ENCODE measurements around the gene CPXM2.

Gene CPXM2

DNA sequence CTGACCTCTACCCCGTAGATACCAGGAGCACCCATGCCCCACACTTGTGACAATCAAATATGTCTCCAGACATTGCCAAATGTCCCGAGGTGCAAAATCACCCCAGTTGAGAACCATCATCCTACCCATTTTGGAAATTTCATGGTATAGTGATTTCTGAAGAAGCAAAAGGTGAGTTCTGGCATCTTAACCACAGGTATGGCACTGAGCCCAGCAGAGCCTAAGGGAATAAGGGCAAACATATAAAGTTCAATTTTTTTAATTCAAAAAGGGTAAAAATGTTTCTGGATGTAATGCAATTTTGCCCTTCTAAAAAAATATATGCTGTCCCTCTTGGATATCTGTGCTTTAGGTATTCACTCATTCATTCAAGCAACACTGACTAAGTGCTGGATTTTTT lies 30.5 kb upstream of the CPXM2 start:
- Histone ChIP-seq H3K27ac (ENCODE audit: low read depth, low read length) (no peak overlapping the region), H3K4me1 (ENCODE audit: control insufficient read depth, insufficient read depth, low read length) (no peaks in the 10 kb centered on the region), H3K9me3 (ENCODE audit: control insufficient read depth, insufficient read depth, low read depth, low read length) (peaks cover 18% of the 10 kb centered on the region), H3K27me3 (ENCODE audit: control insufficient read depth, insufficient read depth, low read length) (no peaks in the 10 kb centered on the region), H3K36me3 (ENCODE audit: control insufficient read depth, insufficient read depth, low read length) (no peaks in the 10 kb centered on the region), H3K9ac (ENCODE audit: low read length) (no peak overlapping the region), H3K4me3 (ENCODE audit: low read depth, low read length) (no peak overlapping the region)

- peaks cover 13% of the 10 kb centered on the region for H3K4me1 ChIP-seq (ENCODE audit: control insufficient read depth, insufficient read depth, low read length)
- H3K27ac ChIP-seq (ENCODE audit: low read depth, low read length), result no peak overlapping the region
- H3K27me3 ChIP-seq (ENCODE audit: control insufficient read depth, insufficient read depth, low read length), result no peaks in the 10 kb centered on the region
- no peak overlapping the region for H3K9ac ChIP-seq (ENCODE audit: low read length)
- H3K36me3 ChIP-seq (ENCODE audit: control insufficient read depth, insufficient read depth, low read length), result no peaks in the 10 kb centered on the region
- H3K4me3 ChIP-seq (ENCODE audit: low read depth, low read length), result no peak overlapping the region
- H3K9me3 ChIP-seq (ENCODE audit: control insufficient read depth, insufficient read depth, low read depth, low read length), result peaks cover 12% of the 10 kb centered on the region
Measured at GRCh38 chr10:123916775-123917174, 25.2 kb upstream of the CPXM2 start.

DNA sequence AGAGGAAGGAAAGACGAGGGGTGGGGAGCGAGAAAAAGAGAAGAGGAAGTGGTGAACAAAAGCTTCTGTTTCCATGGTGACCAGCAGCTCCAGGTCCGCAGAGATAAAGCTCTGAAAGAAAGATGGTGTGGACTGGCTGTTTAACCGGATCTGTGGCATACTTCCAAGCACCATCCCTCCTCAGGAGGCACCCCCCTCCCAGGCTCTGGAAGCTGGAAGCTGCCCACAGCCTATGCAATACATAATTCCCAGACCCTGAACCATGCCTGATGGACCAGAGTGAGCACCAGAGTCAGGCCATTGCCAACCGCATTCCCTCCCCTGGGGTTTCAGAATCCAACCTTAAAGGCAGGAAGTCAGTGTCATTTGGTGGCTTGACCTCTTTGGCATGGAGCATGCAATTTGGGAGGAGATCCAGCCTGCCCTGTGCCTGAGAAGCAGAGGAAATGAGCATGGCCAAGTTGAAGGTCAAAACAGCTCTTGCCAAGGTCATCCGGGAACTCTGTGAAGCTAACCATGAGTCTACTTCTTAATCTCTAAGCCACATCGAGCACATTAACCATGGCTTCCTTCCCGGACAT lies 22.2 kb upstream of the CPXM2 start:
- Histone ChIP-seq H3K4me3 (ENCODE audit: low read depth, low read length) (no peak overlapping the region), H3K4me1 (ENCODE audit: control insufficient read depth, insufficient read depth, low read length) (peaks cover 13% of the 10 kb centered on the region), H3K27ac (ENCODE audit: low read depth, low read length) (no peak overlapping the region), H3K27me3 (ENCODE audit: control insufficient read depth, insufficient read depth, low read length) (peaks cover 10% of the 10 kb centered on the region), H3K9ac (ENCODE audit: low read length) (no peak overlapping the region), H3K36me3 (ENCODE audit: control insufficient read depth, insufficient read depth, low read length) (no peaks in the 10 kb centered on the region), H3K9me3 (ENCODE audit: control insufficient read depth, insufficient read depth, low read depth, low read length) (peaks cover 4% of the 10 kb centered on the region; the same call in 1 of the 2 replicates)

- no peak overlapping the region for H3K9ac ChIP-seq (ENCODE audit: low read length)
- no peak overlapping the region for H3K27ac ChIP-seq (ENCODE audit: low read depth, low read length)
- H3K27me3 ChIP-seq (ENCODE audit: control insufficient read depth, insufficient read depth, low read length), result peaks cover 17% of the 10 kb centered on the region
- H3K36me3 ChIP-seq (ENCODE audit: control insufficient read depth, insufficient read depth, low read length), result no peaks in the 10 kb centered on the region
- peaks cover 13% of the 10 kb centered on the region for H3K4me1 ChIP-seq (ENCODE audit: control insufficient read depth, insufficient read depth, low read length)
- H3K4me3 ChIP-seq (ENCODE audit: low read depth, low read length), result no peak overlapping the region
- no peaks in the 10 kb centered on the region; the same call in 1 of the 2 replicates for H3K9me3 ChIP-seq (ENCODE audit: control insufficient read depth, insufficient read depth, low read depth, low read length)
Measured at GRCh38 chr10:123912871-123913270, 21.3 kb upstream of the CPXM2 start.

- Histone ChIP-seq H3K9me3 (ENCODE audit: control insufficient read depth, insufficient read depth, low read depth, low read length) (no peaks in the 10 kb centered on the region; the same call in 1 of the 2 replicates), H3K9ac (ENCODE audit: low read length) (no peak overlapping the region), H3K27ac (ENCODE audit: low read depth, low read length) (no peak overlapping the region), H3K27me3 (ENCODE audit: control insufficient read depth, insufficient read depth, low read length) (peaks cover 19% of the 10 kb centered on the region), H3K36me3 (ENCODE audit: control insufficient read depth, insufficient read depth, low read length) (no peaks in the 10 kb centered on the region), H3K4me3 (ENCODE audit: low read depth, low read length) (no peak overlapping the region), H3K4me1 (ENCODE audit: control insufficient read depth, insufficient read depth, low read length) (peaks cover 13% of the 10 kb centered on the region)
Measured at GRCh38 chr10:123912466-123912865, 20.9 kb upstream of the CPXM2 start.

DNA sequence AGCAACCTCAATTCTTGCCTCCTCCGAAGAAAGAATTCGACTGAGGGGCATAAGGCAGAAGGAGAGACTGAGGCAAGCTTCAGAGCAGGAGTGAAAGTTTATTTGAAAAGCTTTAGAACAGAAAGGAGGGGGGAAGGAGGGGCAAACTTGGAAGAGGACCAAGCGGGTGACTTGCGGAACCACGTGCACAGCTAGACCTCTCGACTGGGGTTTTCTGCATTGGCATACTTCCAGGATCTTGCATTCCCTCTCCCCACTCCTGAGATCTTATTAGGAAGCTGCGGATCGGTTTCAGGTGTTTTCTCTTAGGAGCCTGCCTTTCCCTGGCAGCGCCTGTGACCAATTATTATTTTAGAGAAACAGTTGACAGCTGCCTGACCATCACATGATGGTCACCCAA lies 20.3 kb upstream of the CPXM2 start:
- no peaks in the 10 kb centered on the region; the same call in 1 of the 2 replicates for H3K9me3 ChIP-seq (ENCODE audit: control insufficient read depth, insufficient read depth, low read depth, low read length)
- peaks cover 19% of the 10 kb centered on the region for H3K27me3 ChIP-seq (ENCODE audit: control insufficient read depth, insufficient read depth, low read length)
- no peaks in the 10 kb centered on the region for H3K36me3 ChIP-seq (ENCODE audit: control insufficient read depth, insufficient read depth, low read length)
- no peak overlapping the region for H3K4me3 ChIP-seq (ENCODE audit: low read depth, low read length)
- no peak overlapping the region for H3K9ac ChIP-seq (ENCODE audit: low read length)
- H3K4me1 ChIP-seq (ENCODE audit: control insufficient read depth, insufficient read depth, low read length), result peaks cover 17% of the 10 kb centered on the region
- H3K27ac ChIP-seq (ENCODE audit: low read depth, low read length), result no peak overlapping the region

- Histone ChIP-seq H3K9me3 (ENCODE audit: control insufficient read depth, insufficient read depth, low read depth, low read length) (no peaks in the 10 kb centered on the region; the same call in 1 of the 2 replicates), H3K9ac (ENCODE audit: low read length) (no peak overlapping the region), H3K4me3 (ENCODE audit: low read depth, low read length) (no peak overlapping the region), H3K4me1 (ENCODE audit: control insufficient read depth, insufficient read depth, low read length) (peaks cover 26% of the 10 kb centered on the region), H3K27ac (ENCODE audit: low read depth, low read length) (no peak overlapping the region), H3K27me3 (ENCODE audit: control insufficient read depth, insufficient read depth, low read length) (peaks cover 19% of the 10 kb centered on the region), H3K36me3 (ENCODE audit: control insufficient read depth, insufficient read depth, low read length) (no peaks in the 10 kb centered on the region)
Measured at GRCh38 chr10:123909866-123910265, 18.3 kb upstream of the CPXM2 start.

DNA sequence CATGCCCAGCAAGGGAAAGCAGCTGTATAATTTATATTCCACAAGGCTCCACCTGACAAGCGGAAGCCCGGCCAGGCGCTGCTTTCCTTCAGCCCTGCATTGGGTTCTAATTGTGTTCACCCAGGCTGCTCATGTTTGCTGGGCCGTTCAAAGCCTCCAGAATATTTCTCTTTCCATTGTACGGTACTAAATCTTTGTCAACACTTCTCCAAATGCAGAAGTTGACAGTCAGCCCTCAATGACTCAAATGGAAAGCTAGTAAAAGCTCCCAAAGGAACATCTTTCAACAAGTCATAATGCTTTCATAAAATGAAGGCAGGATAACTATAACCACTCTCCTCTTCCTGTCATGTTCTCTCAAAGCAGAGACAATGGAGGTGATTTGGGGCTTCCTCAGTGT lies 17.8 kb upstream of the CPXM2 start:
- Histone ChIP-seq H3K4me3 (ENCODE audit: low read depth, low read length) (no peak overlapping the region), H3K27ac (ENCODE audit: low read depth, low read length) (no peak overlapping the region), H3K9me3 (ENCODE audit: control insufficient read depth, insufficient read depth, low read depth, low read length) (no peaks in the 10 kb centered on the region; the same call in 1 of the 2 replicates), H3K36me3 (ENCODE audit: control insufficient read depth, insufficient read depth, low read length) (no peaks in the 10 kb centered on the region), H3K27me3 (ENCODE audit: control insufficient read depth, insufficient read depth, low read length) (peaks cover 19% of the 10 kb centered on the region), H3K9ac (ENCODE audit: low read length) (no peak overlapping the region), H3K4me1 (ENCODE audit: control insufficient read depth, insufficient read depth, low read length) (peaks cover 30% of the 10 kb centered on the region)

DNA sequence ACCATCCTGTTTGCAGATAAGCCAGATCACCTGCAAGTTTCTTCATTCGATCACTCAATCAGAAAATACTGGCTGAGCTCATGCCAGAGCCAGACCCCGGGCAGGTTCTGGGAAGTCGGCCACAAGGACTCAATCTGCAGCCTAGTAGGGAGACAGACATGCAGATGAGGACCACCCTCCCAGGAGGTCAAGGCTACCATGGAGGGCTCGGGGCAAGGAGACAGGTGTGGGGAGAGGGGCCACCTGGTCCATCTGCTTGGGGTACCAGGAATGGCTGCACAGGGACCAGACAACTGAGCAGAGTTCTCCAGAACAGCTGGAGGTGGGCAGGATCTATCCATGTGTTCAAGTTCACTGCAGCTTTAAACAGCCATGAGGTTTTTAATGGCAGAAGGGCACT lies 16.8 kb upstream of the CPXM2 start:
- H3K36me3 ChIP-seq (ENCODE audit: control insufficient read depth, insufficient read depth, low read length), result no peaks in the 10 kb centered on the region
- peaks cover 29% of the 10 kb centered on the region for H3K4me1 ChIP-seq (ENCODE audit: control insufficient read depth, insufficient read depth, low read length)
- H3K4me3 ChIP-seq (ENCODE audit: low read depth, low read length), result no peak overlapping the region
- no peak overlapping the region for H3K27ac ChIP-seq (ENCODE audit: low read depth, low read length)
- no peak overlapping the region for H3K9ac ChIP-seq (ENCODE audit: low read length)
- no peaks in the 10 kb centered on the region; the same call in 1 of the 2 replicates for H3K9me3 ChIP-seq (ENCODE audit: control insufficient read depth, insufficient read depth, low read depth, low read length)
- H3K27me3 ChIP-seq (ENCODE audit: control insufficient read depth, insufficient read depth, low read length), result peaks cover 19% of the 10 kb centered on the region

- Histone ChIP-seq H3K27ac (ENCODE audit: low read depth, low read length) (no peak overlapping the region), H3K36me3 (ENCODE audit: control insufficient read depth, insufficient read depth, low read length) (no peaks in the 10 kb centered on the region), H3K9me3 (ENCODE audit: control insufficient read depth, insufficient read depth, low read depth, low read length) (no peaks in the 10 kb centered on the region; the same call in 1 of the 2 replicates), H3K4me1 (ENCODE audit: control insufficient read depth, insufficient read depth, low read length) (peaks cover 21% of the 10 kb centered on the region), H3K4me3 (ENCODE audit: low read depth, low read length) (no peak overlapping the region), H3K9ac (ENCODE audit: low read length) (no peak overlapping the region), H3K27me3 (ENCODE audit: control insufficient read depth, insufficient read depth, low read length) (peaks cover 19% of the 10 kb centered on the region)
Measured at GRCh38 chr10:123906884-123907652, 15.5 kb upstream of the CPXM2 start.

DNA sequence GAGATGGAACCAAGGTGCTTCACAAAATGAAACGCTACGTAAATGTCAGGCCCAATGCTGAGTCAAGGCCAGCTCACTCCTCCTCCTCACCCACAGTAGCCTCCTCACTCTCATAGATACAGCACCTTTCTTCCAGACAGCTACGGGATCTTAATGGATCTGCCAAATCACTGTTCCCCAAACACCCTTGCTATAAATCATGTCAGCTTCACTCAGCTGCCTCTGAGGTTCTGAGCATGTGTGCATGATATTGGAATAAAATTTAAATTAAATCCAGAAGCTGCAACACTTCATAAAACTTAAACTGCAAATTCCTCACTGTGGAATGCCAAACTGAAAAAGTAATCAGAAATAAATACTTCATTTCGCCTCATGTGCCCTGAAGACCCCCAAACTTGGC lies 14.7 kb upstream of the CPXM2 start:
- H3K9ac ChIP-seq (ENCODE audit: low read length), result no peak overlapping the region
- H3K9me3 ChIP-seq (ENCODE audit: control insufficient read depth, insufficient read depth, low read depth, low read length), result no peaks in the 10 kb centered on the region; the same call in 1 of the 2 replicates
- peaks cover 21% of the 10 kb centered on the region for H3K4me1 ChIP-seq (ENCODE audit: control insufficient read depth, insufficient read depth, low read length)
- peaks cover 19% of the 10 kb centered on the region for H3K27me3 ChIP-seq (ENCODE audit: control insufficient read depth, insufficient read depth, low read length)
- no peaks in the 10 kb centered on the region for H3K36me3 ChIP-seq (ENCODE audit: control insufficient read depth, insufficient read depth, low read length)
- H3K27ac ChIP-seq (ENCODE audit: low read depth, low read length), result no peak overlapping the region
- H3K4me3 ChIP-seq (ENCODE audit: low read depth, low read length), result no peak overlapping the region

Data from HUES6 (cell line).